IMR-90 (cell line): ENCODE measurements around the gene JAKMIP2.

Experiments
- CEBPB ChIP-seq: IDR thresholded peaks from 2 replicates; pipeline ENCODE4 v1.6.1; 2012; ENCODE audit warnings: low read depth, low read length, improper control_type of control experiment
- CTCF ChIP-seq: conservative IDR thresholded peaks from 2 replicates; pipeline ENCODE4 v1.5.1; 2012; ENCODE audit warnings: mild to moderate bottlenecking, low read depth, low read length, improper control_type of control experiment
- ELK1 ChIP-seq: fragments of 150-350 bp; IDR thresholded peaks from 2 replicates; pipeline ENCODE4 v1.6.1; 2016; ENCODE audit warnings: low read depth, mild to moderate bottlenecking, low read length, moderate library complexity, borderline replicate concordance
- FOS ChIP-seq: fragments of 150-350 bp; IDR thresholded peaks from 2 replicates; pipeline ENCODE4 v1.6.1; 2016; ENCODE audit warnings: low read depth, low read length
- MAFK ChIP-seq: IDR thresholded peaks from 2 replicates; pipeline ENCODE4 v1.6.1; 2012; ENCODE audit warnings: low read depth, low read length, improper control_type of control experiment
- MXI1 ChIP-seq: IDR thresholded peaks from 2 replicates; pipeline ENCODE4 v1.6.1; 2012; ENCODE audit warnings: low read depth, mild to moderate bottlenecking, low read length, moderate library complexity, borderline replicate concordance
- POLR2A ChIP-seq: IDR thresholded peaks from 2 replicates; pipeline ENCODE4 v1.6.1; 2012; ENCODE audit warnings: mild to moderate bottlenecking, low read depth, low read length
- RAD21 ChIP-seq: IDR thresholded peaks from 2 replicates; pipeline ENCODE4 v1.6.1; 2012; ENCODE audit warnings: low read length, improper control_type of control experiment
- RCOR1 ChIP-seq: IDR thresholded peaks from 2 replicates; pipeline ENCODE4 v1.6.1; 2012; ENCODE audit warnings: mild to moderate bottlenecking, low read length, improper control_type of control experiment; ENCODE audit not compliant: insufficient replicate concordance
- RFX5 ChIP-seq: IDR thresholded peaks from 2 replicates; pipeline ENCODE4 v1.8.0; 2012; ENCODE audit warnings: low read depth, mild to moderate bottlenecking, low read length, moderate library complexity
- SMC3 ChIP-seq: fragments of 150-350 bp; IDR thresholded peaks from 2 replicates; pipeline ENCODE4 v1.6.1; 2016; ENCODE audit warnings: low read depth, mild to moderate bottlenecking, antibody characterized with exemption, low read length, moderate library complexity
- USF2 ChIP-seq: fragments of 150-350 bp; IDR thresholded peaks from 2 replicates; pipeline ENCODE4 v1.6.1; 2017; ENCODE audit warnings: mild to moderate bottlenecking, antibody characterized with exemption, low read length, low read depth

- TF ChIP-seq CTCF (no peak), POLR2A (no peak), ELK1 (no peak), CEBPB (no peak), MAFK (no peak), RAD21 (no peak), USF2 (no peak), FOS (no peak), SMC3 (no peak), RCOR1 (no peak), MXI1 (no peak), RFX5 (no peak)
These were observed 149.4 kb downstream of the JAKMIP2 start for GRCh38 chr5:147633173-147633572.
